IPS-18c (cell line): ENCODE results near the gene CFDP1.

Experiments
- H3K4me3 ChIP-seq: 2 replicates; pipeline ENCODE4 v1.7.0; 2013; ENCODE audit warnings: low read depth, mild to moderate bottlenecking, low read length, moderate library complexity; ENCODE audit not compliant: insufficient read depth
- H3K9me3 ChIP-seq: one replicate; pipeline ENCODE4 v1.6.1; 2013; ENCODE audit warnings: mild to moderate bottlenecking, low read length, moderate library complexity; ENCODE audit not compliant: control insufficient read depth, insufficient read depth

CFDP1 gene

GRCh38 chr16:75257886-75258806 is 175.2 kb downstream of the CFDP1 start:
- no peaks in the 10 kb centered on the region for H3K9me3 ChIP-seq
- no peak overlapping the region for H3K4me3 ChIP-seq

GRCh38 chr16:75256696-75257343 is 176.5 kb downstream of the CFDP1 start:
- Histone ChIP-seq H3K4me3 (peak overlapping the region; percentile 28; the same call in 1 of the 2 replicates), H3K9me3 (no peaks in the 10 kb centered on the region)

- Histone ChIP-seq H3K4me3 (0 out of 2 replicates have a peak overlapping the region, but pooled peaks have one; percentile 28), H3K9me3 (no peaks in the 10 kb centered on the region)
These were observed 177.2 kb downstream of the CFDP1 start for GRCh38 chr16:75256059-75256571.

GRCh38 chr16:75254359-75254837 is 178.9 kb downstream of the CFDP1 start:
- no peak overlapping the region for H3K4me3 ChIP-seq
- H3K9me3 ChIP-seq = no peaks in the 10 kb centered on the region

GRCh38 chr16:75252946-75253911 is 180.1 kb downstream of the CFDP1 start:
- Histone ChIP-seq H3K4me3 (peak overlapping the region; percentile 26; the same call in 1 of the 2 replicates), H3K9me3 (no peaks in the 10 kb centered on the region)

DNA sequence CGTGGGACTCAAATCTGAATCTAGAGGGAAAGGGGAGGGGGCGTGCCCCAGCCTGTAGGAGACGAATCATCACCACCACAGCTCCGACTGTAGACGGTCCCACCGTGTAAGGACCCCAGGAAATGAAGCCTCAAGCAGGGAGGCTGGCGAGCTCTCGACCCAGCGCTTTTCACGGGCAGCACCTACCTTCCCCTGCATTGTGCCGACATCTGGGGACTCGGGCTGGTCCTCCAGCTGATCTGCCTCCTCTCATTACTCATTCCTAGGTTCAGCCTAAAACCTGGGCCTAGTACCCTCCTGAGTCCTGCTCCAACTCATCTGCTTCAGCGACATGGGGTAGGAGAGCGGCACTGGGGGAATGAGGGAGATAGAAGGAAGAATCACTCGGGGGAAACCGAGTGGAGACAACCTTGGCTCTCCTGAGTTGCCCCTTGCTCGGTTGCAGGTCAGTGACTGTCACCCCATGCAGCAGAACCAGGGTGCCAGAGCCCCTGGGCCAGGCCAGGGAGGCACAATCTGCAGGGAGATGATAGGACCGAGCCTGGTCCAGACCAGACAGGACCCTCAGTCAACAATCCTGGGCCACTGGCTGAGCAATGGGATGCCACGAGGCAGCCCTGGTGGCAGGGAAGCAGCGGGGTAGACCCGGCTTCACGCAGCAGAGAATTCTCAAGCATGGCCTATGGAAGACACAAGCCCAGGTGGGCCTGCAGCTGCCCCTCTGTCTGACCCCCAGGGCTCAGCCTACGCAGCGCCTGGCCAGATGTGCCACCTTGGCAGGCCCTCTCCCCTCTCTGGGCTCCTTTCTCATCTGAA is 181.0 kb downstream of the CFDP1 start:
- Histone ChIP-seq H3K4me3 (peak overlapping the region; percentile 16), H3K9me3 (no peaks in the 10 kb centered on the region)

DNA sequence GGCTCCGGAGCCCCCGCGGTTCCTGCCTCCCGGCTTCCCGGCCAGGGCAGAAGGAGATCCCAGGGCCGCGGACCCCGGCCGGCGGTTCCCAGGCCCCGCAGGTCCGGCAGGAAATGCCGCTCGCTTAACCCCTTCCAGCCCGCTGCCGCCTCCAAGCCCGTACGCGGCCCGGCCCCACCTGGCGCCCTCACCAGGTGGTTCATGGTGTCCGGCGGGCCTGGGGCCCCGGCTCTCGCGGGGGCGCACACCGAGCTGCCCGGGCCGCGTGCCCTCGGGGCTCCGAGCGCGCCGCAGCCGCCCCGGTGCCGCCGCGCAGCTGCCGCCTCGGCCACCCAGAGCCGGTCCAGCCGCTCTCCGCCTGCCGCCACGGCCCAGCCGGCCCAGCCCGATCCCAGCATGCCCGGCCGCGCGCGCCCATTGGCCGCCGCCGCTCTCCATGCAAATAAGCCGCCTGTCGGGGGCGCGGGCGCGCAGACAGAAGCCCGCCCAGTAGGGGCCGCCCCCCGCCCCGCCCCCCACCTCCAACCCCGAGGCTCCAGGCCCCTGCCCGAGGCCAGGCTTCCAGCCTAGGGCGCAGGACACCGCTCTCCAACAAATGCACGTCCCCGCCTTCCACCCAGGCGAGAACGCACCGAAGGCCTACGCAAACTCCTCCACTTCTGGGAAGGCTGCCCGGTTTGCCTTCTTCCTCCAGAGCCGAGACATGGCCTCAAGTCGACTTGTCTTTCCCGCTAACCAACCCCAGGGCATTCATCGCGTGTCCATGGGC is 181.8 kb downstream of the CFDP1 start, which contains the start of gene BCAR1:
TSS of gene BCAR1 (minus strand) at position 345 of the 769 bp plus-strand sequence. CDS start at position 203, 142 bp downstream.
- Histone ChIP-seq H3K4me3 (peak within 1 kb of the TSS; percentile 84), H3K9me3 (no peaks in the 10 kb centered on the region)

- Histone ChIP-seq H3K4me3 (peak overlapping the region; percentile 84), H3K9me3 (no peaks in the 10 kb centered on the region)
These were observed 182.5 kb downstream of the CFDP1 start for GRCh38 chr16:75250809-75251279.

- peak overlapping the region; percentile 84 for H3K4me3 ChIP-seq
These were observed 183.1 kb downstream of the CFDP1 start for GRCh38 chr16:75250089-75250808.

GRCh38 chr16:75249441-75249840 is 183.9 kb downstream of the CFDP1 start:
- no peak overlapping the region for H3K4me3 ChIP-seq

More at GRCh38 chr16:75250089-75250808, 183.1 kb downstream of the CFDP1 start:
- H3K9me3 ChIP-seq = no peaks in the 10 kb centered on the region

DNA sequence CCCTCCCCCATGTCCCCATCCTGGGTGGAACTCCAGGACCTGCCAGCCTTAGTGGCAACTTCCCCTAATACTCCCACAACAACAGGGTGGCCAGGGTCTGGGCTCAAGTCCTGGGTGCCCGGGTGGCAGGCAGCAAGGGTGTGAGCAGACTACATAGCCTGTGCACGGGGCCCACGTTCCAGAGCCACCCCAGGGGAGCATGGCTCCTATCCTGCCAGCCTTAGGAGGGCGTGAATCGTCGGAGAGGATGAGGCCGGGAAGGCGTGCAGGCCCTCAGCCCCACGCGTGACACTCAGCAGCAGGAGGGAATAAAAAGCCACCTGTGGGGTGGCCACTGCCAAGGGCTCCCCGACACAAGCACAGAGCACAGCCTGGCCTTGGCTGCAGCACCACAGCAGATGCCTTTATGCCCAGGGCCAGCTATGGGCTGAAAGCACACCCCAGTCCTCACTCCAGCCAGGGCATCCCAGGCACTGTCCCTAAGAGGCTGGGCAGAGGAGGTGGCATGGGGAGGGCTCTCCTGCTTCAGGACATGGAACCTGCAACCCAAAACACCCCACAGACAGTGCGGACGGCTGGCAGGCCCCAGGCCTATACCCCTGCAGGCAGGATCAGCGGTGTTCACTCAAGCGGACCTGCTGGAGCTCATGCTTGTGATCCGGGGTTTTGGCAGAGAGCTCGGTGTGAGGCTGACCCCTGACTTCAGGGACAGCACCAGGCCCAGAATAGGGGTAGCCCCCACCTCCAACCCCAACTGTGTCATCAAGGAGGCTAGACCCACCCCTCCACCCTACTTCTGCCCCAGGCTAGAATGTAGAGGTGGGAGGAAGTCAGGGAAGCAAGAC is 184.5 kb downstream of the CFDP1 start:
- Histone ChIP-seq H3K4me3 (no peak overlapping the region), H3K9me3 (no peaks in the 10 kb centered on the region)

More at GRCh38 chr16:75249441-75249840, 183.9 kb downstream of the CFDP1 start:
- no peaks in the 10 kb centered on the region for H3K9me3 ChIP-seq

DNA sequence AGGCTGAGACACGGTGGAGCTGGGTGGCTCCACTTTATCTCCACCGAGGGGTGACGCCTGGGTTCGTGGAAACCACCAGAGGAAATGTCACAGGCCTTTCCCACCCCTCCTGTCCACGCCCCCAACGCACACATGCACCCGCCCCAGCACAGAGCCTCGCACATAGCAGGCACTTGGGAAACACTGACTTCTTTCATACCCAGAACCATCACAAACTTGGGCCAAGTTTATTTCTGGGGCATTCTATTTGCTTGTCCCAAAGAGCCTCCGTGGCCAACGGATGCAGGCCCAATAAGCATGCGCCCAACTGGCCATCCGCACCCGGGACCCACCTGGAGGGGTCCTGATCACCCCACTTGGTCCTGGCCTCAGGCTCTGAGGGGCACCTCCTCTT is 185.2 kb downstream of the CFDP1 start:
- H3K9me3 ChIP-seq = no peaks in the 10 kb centered on the region
- no peak overlapping the region for H3K4me3 ChIP-seq

GRCh38 chr16:75247249-75247648 is 186.1 kb downstream of the CFDP1 start:
- Histone ChIP-seq H3K4me3 (no peak overlapping the region), H3K9me3 (no peaks in the 10 kb centered on the region)
